Ovary (tissue), 3 donors: Measurements from ENCODE around the gene CRACR2A.

Experiments used
- EP300 ChIP-seq: sonication (generic); formaldehyde crosslinking; IDR thresholded peaks from one replicate; pipeline ENCODE4 v1.6.1; 2017; ENCODE audit warnings: antibody characterized with exemption
- POLR2A ChIP-seq: fragments of 450-650 bp; IDR thresholded peaks from one replicate; pipeline ENCODE4 v1.6.1; 2017; ENCODE audit warnings: antibody characterized with exemption, mild to moderate bottlenecking, moderate library complexity
- TF ChIP-seq, protein P1 (sequence below), 3 donors: fragments of 450-650 bp in 2 of 3; fragments of 200-600 bp in 1 of 3; IDR thresholded peaks; one replicate each; pipeline versions ENCODE4 v1.5.1 to v1.8.0; 2016 to 2022; ENCODE audit warnings: antibody characterized with exemption in 3 of 3, mild to moderate bottlenecking in 1 of 3
- donor health status: DM: no; HTN: no; CAD: no.

DNA sequence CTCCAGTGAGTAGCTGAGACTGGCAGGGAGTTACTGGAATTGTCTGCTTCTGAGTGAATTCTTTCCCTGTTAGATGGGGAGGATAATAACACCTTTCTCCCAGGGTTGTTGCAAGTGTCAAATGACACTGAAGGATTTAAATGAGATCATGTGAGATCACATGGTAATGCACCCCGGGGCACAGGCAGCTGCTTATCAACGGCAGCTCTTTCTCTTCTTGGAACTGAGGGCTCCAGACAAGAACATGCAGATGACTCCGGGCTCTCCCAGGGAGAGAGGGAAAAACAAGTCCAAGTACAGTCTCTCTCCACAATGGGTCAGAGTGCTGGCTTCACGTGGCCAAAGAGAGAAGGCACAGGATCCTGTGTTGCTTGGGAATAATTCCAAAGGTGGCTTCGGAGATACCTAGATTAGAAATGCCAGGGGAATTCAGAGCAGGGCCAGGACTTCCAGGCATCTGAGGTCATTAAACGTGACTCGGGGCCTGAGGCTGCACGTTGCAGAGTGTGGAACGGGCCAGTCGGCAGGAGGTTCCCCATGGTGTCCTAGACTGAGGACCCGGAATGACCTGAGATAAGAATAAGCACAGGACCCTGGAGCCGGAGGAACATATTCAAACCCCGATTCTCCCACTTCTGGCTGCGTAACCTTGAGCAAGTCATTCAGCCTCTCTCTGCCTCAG lies 152.7 kb downstream of the CRACR2A start:
- TF ChIP-seq, protein P1, sequence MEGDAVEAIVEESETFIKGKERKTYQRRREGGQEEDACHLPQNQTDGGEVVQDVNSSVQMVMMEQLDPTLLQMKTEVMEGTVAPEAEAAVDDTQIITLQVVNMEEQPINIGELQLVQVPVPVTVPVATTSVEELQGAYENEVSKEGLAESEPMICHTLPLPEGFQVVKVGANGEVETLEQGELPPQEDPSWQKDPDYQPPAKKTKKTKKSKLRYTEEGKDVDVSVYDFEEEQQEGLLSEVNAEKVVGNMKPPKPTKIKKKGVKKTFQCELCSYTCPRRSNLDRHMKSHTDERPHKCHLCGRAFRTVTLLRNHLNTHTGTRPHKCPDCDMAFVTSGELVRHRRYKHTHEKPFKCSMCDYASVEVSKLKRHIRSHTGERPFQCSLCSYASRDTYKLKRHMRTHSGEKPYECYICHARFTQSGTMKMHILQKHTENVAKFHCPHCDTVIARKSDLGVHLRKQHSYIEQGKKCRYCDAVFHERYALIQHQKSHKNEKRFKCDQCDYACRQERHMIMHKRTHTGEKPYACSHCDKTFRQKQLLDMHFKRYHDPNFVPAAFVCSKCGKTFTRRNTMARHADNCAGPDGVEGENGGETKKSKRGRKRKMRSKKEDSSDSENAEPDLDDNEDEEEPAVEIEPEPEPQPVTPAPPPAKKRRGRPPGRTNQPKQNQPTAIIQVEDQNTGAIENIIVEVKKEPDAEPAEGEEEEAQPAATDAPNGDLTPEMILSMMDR (IDR thresholded peaks at IDR 0.05) = no peak
- TF ChIP-seq EP300 (no peak), POLR2A (no peak)
